A172 (cell line): ENCODE data around the gene EXOC3L4. TPM values are rescaled to one million over a fixed set of nuclear protein-coding genes. Genes with fewer than 3 reads are reported as not detected.

Source experiments
- DNase-seq: peaks from one replicate; pipeline ENCODE4 v3.0.0-alpha.2; 2015; ENCODE audit warnings: low spot score
- total RNA-seq: library from RNA; depleted of rRNA; stranded (reverse); fragments of >200 nt; shearing (Covaris generic); gene quantifications from 2 replicates; pipeline ENCODE4 v1.2.3, GENCODE V29; 2014

Gene EXOC3L4
- total RNA-seq, 1 experiment from 2014 or later: 8.2 TPM

DNA sequence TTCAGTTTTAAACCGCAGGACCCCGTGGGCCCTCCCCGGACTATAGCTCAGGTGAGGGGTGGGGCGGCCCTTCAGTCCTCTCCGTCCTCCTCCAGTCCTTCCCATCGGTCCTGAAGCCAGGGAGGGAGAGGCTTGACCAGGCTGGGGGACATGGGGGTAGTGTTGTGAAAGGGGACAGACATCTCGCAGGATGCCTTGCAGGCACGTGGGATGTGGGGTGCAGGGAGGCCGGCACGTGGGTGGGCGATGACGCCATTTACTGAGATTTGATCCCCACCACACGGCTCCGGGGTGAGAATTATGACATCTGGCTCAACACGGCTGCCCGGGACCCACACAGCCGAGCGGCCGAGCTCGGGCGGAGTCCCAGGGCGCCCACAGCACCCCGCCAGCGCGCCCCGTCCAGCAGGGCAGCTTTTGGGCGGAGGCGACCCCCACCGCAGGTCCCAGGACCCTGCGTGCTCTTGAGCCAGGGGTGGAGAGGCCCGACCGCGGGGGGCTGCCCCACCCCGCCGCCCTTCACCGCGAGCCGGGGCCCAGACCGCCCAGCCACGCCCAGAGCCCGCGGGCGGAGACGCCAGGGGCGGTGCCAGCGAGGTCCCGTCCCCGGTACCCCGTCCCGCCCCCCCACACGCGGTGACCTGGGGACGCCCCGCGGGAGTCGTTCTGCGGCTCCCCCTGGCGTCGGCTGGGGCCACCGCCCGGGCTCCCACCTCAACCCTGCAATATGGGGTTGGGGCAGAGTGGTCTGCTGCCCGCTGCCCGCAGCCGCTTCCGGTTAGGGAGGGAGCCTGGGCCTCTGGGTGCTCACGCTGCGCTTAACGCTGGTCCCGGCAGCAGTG, 3.3 kb upstream of the EXOC3L4 start:
- DNase-seq: no peak

- no peak for DNase-seq
These were observed 2.7 kb upstream of the EXOC3L4 start for GRCh38 chr14:103091883-103092222.

GRCh38 chr14:103093856-103094405, 594 bp upstream of the EXOC3L4 start:
- no peak for DNase-seq

DNA sequence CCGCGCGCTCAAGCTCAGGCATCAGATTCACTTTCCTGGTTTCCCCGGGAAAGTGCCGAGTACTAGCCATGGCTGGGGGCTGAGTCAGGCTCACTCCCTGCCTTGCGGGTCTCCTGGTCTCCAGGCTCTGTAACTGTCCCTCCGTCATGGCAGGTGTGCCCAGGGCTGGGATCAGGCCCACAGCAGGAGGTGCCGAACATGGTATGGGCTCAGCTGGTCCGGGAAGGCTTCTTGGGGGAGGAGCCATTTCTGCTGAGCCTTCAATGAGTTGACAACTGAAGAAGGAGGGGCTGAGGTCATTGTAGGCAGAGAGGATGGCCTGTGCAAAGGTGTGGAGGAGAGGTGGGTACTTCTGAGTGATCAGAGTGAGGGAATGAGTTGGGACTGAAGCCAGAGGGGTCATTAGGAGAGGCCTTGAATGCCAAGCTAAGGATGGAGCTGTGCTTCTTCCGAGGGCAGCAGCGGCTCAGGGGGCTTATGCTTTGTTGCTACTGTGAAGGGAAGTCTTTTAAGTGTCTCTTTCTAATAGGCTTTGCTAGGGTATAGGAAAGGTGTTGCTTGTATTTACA, 769 bp downstream of the EXOC3L4 start:
- DNase-seq: no peak

DNA sequence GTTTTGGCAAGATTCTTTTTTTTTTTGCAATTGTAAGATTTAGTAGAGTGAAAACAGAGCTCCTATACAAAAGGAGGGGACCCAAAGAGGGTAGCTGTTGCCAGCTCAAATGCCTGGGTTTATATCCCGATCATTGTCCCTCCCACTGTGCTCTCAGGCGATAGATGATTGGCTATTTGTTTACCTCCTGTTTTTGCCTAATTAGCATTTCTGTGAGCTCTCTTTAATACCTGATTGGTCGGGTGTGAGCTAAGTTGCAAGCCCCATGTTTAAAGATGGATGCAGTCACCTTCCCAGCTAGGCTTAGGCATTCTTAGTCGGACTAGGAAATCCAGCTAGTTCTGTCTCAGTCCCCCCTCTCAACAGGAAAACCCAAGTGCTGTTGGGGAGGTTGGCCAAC, 1.9 kb downstream of the EXOC3L4 start:
- no peak for DNase-seq

GRCh38 chr14:103097244-103097993, 2.9 kb downstream of the EXOC3L4 start:
- DNase-seq: no peak

DNA sequence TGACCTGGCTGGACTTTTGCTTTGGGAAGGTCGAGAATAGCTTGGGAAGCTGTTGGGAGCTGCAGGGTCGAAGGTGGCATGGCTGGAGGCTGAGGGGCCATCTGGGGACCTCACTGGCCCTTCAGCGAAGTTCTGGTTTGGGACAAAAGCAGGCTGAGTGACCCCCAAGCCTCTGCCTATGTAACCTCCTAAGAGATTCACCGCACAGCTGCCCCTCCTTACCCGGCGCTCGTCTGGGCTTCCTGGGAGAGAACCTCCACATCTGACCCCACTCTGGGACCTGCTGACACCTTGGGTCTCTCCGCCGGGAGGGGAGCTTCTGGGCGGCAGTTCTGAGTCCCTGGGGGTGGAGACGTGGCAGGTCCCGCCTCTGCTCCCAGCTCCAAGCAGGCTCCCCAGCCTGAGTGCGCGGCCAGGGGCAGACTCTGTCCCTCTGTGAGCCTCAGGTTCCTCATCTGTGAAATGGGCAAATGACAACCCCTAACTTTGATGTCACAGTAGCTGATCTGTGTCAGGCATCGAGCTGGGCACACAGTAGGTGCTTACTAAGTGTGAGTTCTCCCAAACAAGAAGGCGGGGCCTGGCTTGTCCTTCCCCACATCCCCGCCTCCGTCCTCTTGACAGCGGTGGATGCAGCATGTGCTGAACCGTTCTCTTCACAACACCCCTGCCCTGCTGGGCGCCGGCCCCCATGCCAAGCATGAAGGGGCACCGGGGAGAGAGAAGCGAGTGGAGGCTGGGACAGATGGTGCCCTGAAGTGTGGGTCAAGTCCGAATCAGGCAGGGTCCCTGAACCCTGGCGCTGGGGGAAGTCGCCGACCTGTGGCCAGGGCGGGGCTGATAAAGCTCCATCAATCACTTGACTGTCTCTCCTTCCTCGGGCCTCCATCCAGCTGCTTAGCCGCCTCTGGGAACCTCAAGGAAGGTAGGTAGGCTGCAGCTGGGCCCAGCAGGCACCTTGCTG, 3.8 kb downstream of the EXOC3L4 start:
- DNase-seq: no peak

GRCh38 chr14:103099081-103099732, 4.7 kb downstream of the EXOC3L4 start:
- DNase-seq: no peak

GRCh38 chr14:103099733-103100280, 5.3 kb downstream of the EXOC3L4 start:
- no peak for DNase-seq

- no peak for DNase-seq
These were observed 6.0 kb downstream of the EXOC3L4 start for GRCh38 chr14:103100281-103101121.

DNA sequence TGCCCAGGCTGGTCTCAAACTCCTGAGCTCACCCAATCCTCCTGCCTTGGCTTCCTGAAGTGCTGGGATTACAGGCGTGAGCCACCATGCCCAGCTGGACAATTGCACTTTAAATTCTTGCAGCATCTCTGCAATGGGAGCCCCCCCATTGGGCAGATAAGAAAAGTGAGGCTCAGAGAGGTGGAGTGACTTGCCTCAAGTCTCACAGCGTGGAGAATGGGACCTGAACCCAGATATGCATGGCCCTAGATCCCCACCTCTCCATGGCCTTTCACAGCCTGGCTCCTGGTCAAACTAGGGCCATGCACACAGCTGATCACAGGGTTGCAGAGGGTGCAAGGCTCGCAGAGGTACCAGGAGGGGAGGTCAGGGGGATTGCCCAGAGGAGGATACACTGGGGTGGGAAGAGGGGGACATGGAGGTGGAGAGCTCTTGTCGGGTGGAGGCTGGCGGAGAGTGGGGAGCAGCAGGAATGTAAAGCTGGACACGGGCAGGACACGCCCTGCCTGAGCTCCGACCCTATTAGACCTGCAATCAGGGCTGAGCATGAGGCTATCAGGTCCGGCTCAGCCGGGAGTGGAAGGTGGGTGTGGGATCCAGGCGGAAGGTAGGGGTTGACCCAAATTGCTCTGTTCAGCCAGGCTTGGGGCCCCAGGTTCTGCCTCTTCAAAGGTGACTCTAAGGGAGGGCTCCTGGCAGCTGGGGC, 6.9 kb downstream of the EXOC3L4 start:
- DNase-seq: no peak

DNA sequence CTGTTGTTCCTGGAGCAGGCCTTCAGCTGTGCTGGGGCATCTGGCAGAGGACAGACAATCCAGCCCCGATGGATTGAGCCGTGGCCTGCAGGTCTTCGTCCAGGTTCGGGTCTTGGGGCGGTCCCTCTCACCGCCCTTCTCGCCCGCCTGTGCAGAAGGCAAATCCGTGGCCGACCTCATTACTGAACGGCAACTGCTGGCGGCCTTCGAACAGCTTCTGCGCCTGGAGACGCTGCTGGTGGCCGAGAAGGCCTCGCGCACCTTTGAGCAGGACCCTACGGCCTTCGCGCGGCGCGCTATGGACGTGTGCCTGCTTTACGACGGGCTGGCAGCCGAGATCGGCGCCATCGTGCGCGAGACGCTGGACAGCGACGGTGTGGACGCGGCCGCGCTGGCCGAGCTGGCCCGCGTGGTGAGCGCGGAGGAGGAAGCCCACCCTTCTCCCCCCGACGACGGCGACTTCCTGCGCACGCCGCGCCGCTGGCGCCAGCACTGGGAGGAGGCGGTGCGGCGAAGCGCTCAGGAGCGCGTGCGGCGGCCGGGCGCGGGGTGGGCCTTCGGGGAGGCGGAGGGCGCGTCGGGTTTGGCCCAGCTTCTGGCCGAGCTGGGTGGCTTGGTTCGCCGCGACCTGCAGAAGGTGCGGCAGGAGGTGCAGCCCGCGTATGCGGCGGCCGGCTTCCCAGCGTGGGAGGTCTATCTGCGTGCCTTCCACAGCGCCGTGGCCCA, 7.6 kb downstream of the EXOC3L4 start:
- DNase-seq: no peak

DNA sequence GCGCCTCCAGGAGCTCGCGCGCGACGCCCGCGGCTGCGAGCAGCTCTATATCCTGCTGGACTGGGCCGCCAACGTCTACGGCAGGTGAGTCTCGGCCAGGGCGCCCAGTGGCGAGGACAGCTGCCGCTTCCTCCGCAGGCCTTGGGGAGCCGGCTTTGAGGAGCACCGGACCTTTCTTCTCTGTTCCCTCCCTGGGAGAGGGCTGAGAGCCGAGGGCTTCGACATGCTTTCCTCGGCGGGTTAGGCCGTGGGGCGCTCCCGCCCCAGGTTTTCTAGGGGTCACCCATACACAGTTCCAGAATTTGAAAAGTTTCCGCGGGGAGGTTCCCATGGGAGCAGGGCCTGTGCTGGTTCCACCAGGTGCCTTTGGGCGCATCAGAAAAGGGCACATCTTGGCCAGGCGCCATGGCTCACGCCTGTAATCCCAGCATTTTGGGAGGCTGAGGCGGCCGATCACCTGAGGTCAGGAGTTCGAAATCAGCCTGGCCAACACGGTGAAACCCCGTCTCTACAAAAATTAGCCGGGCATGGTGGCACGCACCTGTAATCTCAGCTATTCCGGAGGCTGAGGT, 8.2 kb downstream of the EXOC3L4 start:
- DNase-seq: no peak

- peak; percentile 38 for DNase-seq
These were observed 9.2 kb downstream of the EXOC3L4 start for GRCh38 chr14:103103461-103104388.

- DNase-seq: no peak
These were observed 9.8 kb downstream of the EXOC3L4 start for GRCh38 chr14:103104389-103104653.

DNA sequence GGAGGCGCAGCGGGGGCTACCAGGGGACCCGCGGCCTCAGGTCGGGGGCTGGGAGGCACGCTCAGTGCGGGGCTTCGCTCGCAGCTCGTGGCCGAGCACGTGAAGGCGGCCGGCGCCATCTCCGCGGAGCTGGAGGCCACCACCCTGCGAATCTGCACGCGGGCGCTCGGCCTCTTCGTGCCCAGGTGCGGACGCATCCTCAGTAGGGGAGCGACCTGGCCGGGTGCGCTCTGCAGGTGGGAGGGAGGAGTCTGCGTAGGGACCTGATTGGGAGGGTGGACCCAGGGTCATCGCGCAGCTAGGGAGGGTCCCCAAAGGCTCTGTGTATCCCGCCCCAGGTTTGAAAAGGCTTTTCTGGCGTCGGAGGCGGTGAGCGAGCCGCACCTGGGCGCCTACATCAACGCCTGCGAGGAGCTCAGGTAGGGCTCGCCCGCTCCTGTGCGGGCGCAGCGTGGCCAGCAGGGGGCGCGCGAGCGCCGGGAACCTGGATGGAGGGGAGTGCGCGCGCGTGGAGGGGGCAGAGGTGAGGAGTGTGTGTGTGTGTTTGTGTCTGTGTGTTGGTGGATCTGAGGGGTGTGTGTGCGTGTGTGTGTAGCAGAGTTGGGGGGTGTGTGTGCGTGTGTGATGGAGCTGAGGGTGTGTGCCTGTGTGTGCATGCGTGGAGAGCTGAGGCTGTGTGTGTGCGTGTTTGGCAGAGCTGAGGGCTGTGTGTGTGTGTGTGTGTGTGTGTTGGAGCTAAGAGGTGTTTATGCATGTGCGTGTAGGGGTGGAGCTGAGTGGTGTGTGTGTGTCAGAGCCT, 10.3 kb downstream of the EXOC3L4 start:
- no peak for DNase-seq
